GM12878 (cell line): ENCODE data around the gene DEFB132. TPM values are rescaled to one million over a fixed set of nuclear protein-coding genes. Genes with fewer than 3 reads are reported as not detected.

Experiments
- ATF7 ChIP-seq: fragments of 450-650 bp; IDR thresholded peaks from 2 replicates; pipeline ENCODE4 v1.6.1; 2016; ENCODE audit warnings: low read depth, mild to moderate bottlenecking
- BCL3 ChIP-seq: IDR thresholded peaks from 2 replicates; pipeline ENCODE4 v1.6.1; 2011; ENCODE audit warnings: borderline replicate concordance, low read depth, mild to moderate bottlenecking, moderate library complexity, low read length; ENCODE audit not compliant: insufficient read depth, poor library complexity, severe bottlenecking
- DPF2 ChIP-seq: fragments of 450-650 bp; IDR thresholded peaks from 2 replicates; pipeline ENCODE4 v1.6.1; 2017; ENCODE audit warnings: mild to moderate bottlenecking
- EZH2 ChIP-seq: IDR thresholded peaks from 2 replicates; pipeline ENCODE4 v1.6.1; 2012; ENCODE audit warnings: low read depth, mild to moderate bottlenecking, control low read depth, inconsistent platforms, low read length, borderline replicate concordance; ENCODE audit not compliant: control insufficient read depth
- IKZF1 ChIP-seq: fragments of 450-650 bp; conservative IDR thresholded peaks from 2 replicates; pipeline ENCODE4 v1.6.1; 2017; ENCODE audit warnings: antibody characterized with exemption, mild to moderate bottlenecking
- KAT2A ChIP-seq: conservative IDR thresholded peaks from 2 replicates; pipeline ENCODE4 v1.6.1; 2011; ENCODE audit warnings: low read depth, low read length; ENCODE audit not compliant: control insufficient read depth
- MAX ChIP-seq: IDR thresholded peaks from 2 replicates; pipeline ENCODE4 v1.6.1; 2012; ENCODE audit warnings: low read depth, low read length, improper control_type of control experiment
- NFXL1 ChIP-seq: fragments of 450-650 bp; IDR thresholded peaks from 2 replicates; pipeline ENCODE4 v1.6.1; 2017; ENCODE audit warnings: antibody characterized with exemption, mild to moderate bottlenecking, borderline replicate concordance
- NFYB ChIP-seq: IDR thresholded peaks from 2 replicates; pipeline ENCODE4 v1.6.1; 2011; ENCODE audit warnings: low read depth, mild to moderate bottlenecking, low read length, improper control_type of control experiment, moderate library complexity; ENCODE audit not compliant: insufficient read depth
- NR2C1 ChIP-seq: fragments of 450-650 bp; IDR thresholded peaks from 2 replicates; pipeline ENCODE4 v1.6.1; 2017; ENCODE audit warnings: antibody characterized with exemption, mild to moderate bottlenecking, moderate library complexity
- NR2F1 ChIP-seq: fragments of 450-650 bp; conservative IDR thresholded peaks from 2 replicates; pipeline ENCODE4 v1.6.1; 2017; ENCODE audit warnings: mild to moderate bottlenecking
- PBX3 ChIP-seq: IDR thresholded peaks from 2 replicates; pipeline ENCODE4 v1.6.1; 2011; ENCODE audit warnings: mild to moderate bottlenecking, low read depth, low read length, moderate library complexity; ENCODE audit not compliant: insufficient replicate concordance
- PKNOX1 ChIP-seq: fragments of 450-650 bp; IDR thresholded peaks from 2 replicates; pipeline ENCODE4 v1.6.1; 2016; ENCODE audit warnings: mild to moderate bottlenecking
- POLR2AphosphoS2 ChIP-seq: IDR thresholded peaks from 2 replicates; pipeline ENCODE4 v1.6.1; 2011; ENCODE audit warnings: low read depth, mild to moderate bottlenecking, low read length, improper control_type of control experiment, moderate library complexity
- POU2F2 ChIP-seq: IDR thresholded peaks from 3 replicates; pipeline ENCODE4 v1.6.1; 2011; ENCODE audit warnings: low read depth, mild to moderate bottlenecking, low read length, borderline replicate concordance
- RBBP5 ChIP-seq: fragments of 200-600 bp; sonication (generic); conservative IDR thresholded peaks from 2 replicates; pipeline ENCODE4 v1.6.1; 2016
- RELA ChIP-seq: fragments of 450-650 bp; IDR thresholded peaks from 2 replicates; pipeline ENCODE4 v1.8.0; 2014; ENCODE audit warnings: borderline replicate concordance; ENCODE audit not compliant: partially characterized antibody
- SIX5 ChIP-seq: IDR thresholded peaks from 2 replicates; pipeline ENCODE4 v1.6.1; 2011; ENCODE audit warnings: mild to moderate bottlenecking, low read depth, low read length, moderate library complexity; ENCODE audit not compliant: severe bottlenecking
- SP1 ChIP-seq: IDR thresholded peaks from one replicate; pipeline ENCODE4 v1.6.1; 2011; ENCODE audit warnings: low read depth, low read length
- SREBF2 ChIP-seq: IDR thresholded peaks from 2 replicates; pipeline ENCODE4 v1.6.1; 2012; ENCODE audit warnings: mild to moderate bottlenecking, low read length
- SRF ChIP-seq, 2 experiments: IDR thresholded peaks; 2 replicates each; pipeline ENCODE4 v1.6.1; 2011; ENCODE audit warnings: low read depth in 2 of 2, low read length in 2 of 2, mild to moderate bottlenecking in 1 of 2, moderate library complexity in 1 of 2
- TCF7 ChIP-seq: IDR thresholded peaks from 2 replicates; pipeline ENCODE4 v1.6.1; 2014; ENCODE audit warnings: antibody characterized with exemption, borderline replicate concordance
- USF2 ChIP-seq: IDR thresholded peaks from 2 replicates; pipeline ENCODE4 v1.6.1; 2011; ENCODE audit warnings: low read depth, low read length, improper control_type of control experiment, borderline replicate concordance
- WRNIP1 ChIP-seq: IDR thresholded peaks from 2 replicates; pipeline ENCODE4 v1.6.1; 2011; ENCODE audit warnings: low read depth, low read length, improper control_type of control experiment, borderline replicate concordance
- YY1 ChIP-seq: IDR thresholded peaks from 2 replicates; pipeline ENCODE4 v1.6.1; 2011; ENCODE audit warnings: low read depth, mild to moderate bottlenecking, low read length
- ZBED1 ChIP-seq: IDR thresholded peaks from 2 replicates; pipeline ENCODE4 v1.6.1; 2016; ENCODE audit warnings: borderline replicate concordance
- ZZZ3 ChIP-seq: IDR thresholded peaks from 2 replicates; pipeline ENCODE4 v1.6.1; 2011; ENCODE audit warnings: low read depth; ENCODE audit not compliant: control insufficient read depth, insufficient read length
- polyA plus RNA-seq, 11 experiments: library from polyadenylated mRNA; depleted of rRNA in 4 of 11; unstranded in 6 of 11; stranded (reverse) in 5 of 11; fragments of >200 nt; fragmentation: Nextera tagmentation in 4 of 11; fragmentation: Illumina TruSeq in 1 of 11; extraction: Ambion mirVana in 4 of 11; extraction: Trizol in 1 of 11; gene quantifications; 1 replicate in 1 of 11; 2 replicates in 10 of 11; pipeline versions ENCODE4 v1.2.1 to v1.2.3, GENCODE V29; 2011 to 2016; ENCODE audit warnings: inconsistent platforms in 2 of 11, missing spikeins in 2 of 11, low read depth in 1 of 11
- total RNA-seq, 4 experiments: library from RNA; depleted of rRNA in 3 of 4; stranded (reverse); fragments of >200 nt in 3 of 4; fragmentation: Illumina TruSeq in 1 of 4; extraction: Trizol in 1 of 4; gene quantifications; 2 replicates each; pipeline versions ENCODE4 v1.2.1 to v1.2.3, GENCODE V29; 2013 to 2021

Gene DEFB132
- total and polyA plus RNA-seq, 10 of the 15 experiments (the other 5 are each of a cell fraction or from before 2014, with no cell fraction given), result not detected

- TF ChIP-seq IKZF1 (0 out of 2 replicates have a peak, but pooled peaks have one; percentile 18), ATF7 (no peak), ZBED1 (no peak), POU2F2 (no peak), YY1 (no peak), USF2 (no peak), PKNOX1 (peak; percentile 95), TCF7 (no peak), SIX5 (no peak), PBX3 (peak; percentile 85), ZZZ3 (no peak), WRNIP1 (no peak), RBBP5 (no peak), NFYB (peak; percentile 73; the same call in 1 of the 2 replicates), RELA (no peak), KAT2A (no peak), EZH2 (no peak), NR2F1 (no peak), SP1 (peak; percentile 60), DPF2 (no peak), BCL3 (no peak), MAX (no peak), SREBF2 (no peak), NR2C1 (no peak), POLR2AphosphoS2 (no peak), NFXL1 (no peak), SRF (IDR thresholded peaks at IDR 0.05; ENCODE audit: low read depth in 2 of 2, low read length in 2 of 2) (no peak)
Observed at GRCh38 chr20:309841-310644, 52.5 kb downstream of the DEFB132 start (continued).
